HFFc6 (cell line): ENCODE results near the gene DFFB. TPM values are rescaled to one million over a fixed set of nuclear protein-coding genes. Genes with fewer than 3 reads are reported as not detected.

Experiments used
- DNase-seq: peaks from one replicate; pipeline ENCODE4 v3.0.0-alpha.2; 2018
- H3K27ac Mint-ChIP-seq: 2 replicates; pipeline ENCODE4 v1.8.0; 2020; ENCODE audit warnings: mild to moderate bottlenecking, mixed read lengths
- H3K27me3 Mint-ChIP-seq: 2 replicates; pipeline ENCODE4 v1.8.0; 2021; ENCODE audit warnings: mild to moderate bottlenecking, moderate library complexity, mixed read lengths; ENCODE audit not compliant: insufficient read depth
- H3K36me3 Mint-ChIP-seq: 2 replicates; pipeline ENCODE4 v1.8.0; 2021; ENCODE audit warnings: low read depth, mixed read lengths
- H3K4me1 Mint-ChIP-seq: 2 replicates; pipeline ENCODE4 v1.8.0; 2020; ENCODE audit warnings: low read depth, mixed read lengths
- H3K4me3 Mint-ChIP-seq: 2 replicates; pipeline ENCODE4 v1.8.0; 2020; ENCODE audit warnings: mild to moderate bottlenecking, moderate library complexity, mixed read lengths
- H3K9me3 Mint-ChIP-seq: 2 replicates; pipeline ENCODE4 v1.8.0; 2020; ENCODE audit warnings: mild to moderate bottlenecking, mixed read lengths
- total RNA-seq, 6 experiments: library from RNA; stranded (reverse); fragmentation: NEBNext Ultra II Directional; extraction: Animal tissue kit (Norgen Biotek cat#: 25700); gene quantifications; 2 replicates in 1 of 6; 3 replicates in 5 of 6; pipeline ENCODE4 v1.2.3, GENCODE V29; 2021
- TF ChIP-seq, protein P1 (sequence below): fragments of 200-600 bp; sonication (generic); IDR thresholded peaks from 2 replicates; pipeline ENCODE4 v1.5.0; 2021; ENCODE audit warnings: antibody characterized with exemption, mild to moderate bottlenecking

Gene DFFB
- total RNA-seq, 6 experiments from 2014 or later: 4.5 to 5.8 (median 5.2) TPM

- Mint-ChIP-seq H3K36me3 (no peaks in the 10 kb centered on the region), H3K9me3 (no peaks in the 10 kb centered on the region), H3K27ac (no peak overlapping the region), H3K4me1 (peaks cover 5% of the 10 kb centered on the region; the same call in 1 of the 2 replicates), H3K27me3 (peaks cover 5% of the 10 kb centered on the region), H3K4me3 (no peak overlapping the region)
- DNase-seq: no peak
- TF ChIP-seq, protein P1, sequence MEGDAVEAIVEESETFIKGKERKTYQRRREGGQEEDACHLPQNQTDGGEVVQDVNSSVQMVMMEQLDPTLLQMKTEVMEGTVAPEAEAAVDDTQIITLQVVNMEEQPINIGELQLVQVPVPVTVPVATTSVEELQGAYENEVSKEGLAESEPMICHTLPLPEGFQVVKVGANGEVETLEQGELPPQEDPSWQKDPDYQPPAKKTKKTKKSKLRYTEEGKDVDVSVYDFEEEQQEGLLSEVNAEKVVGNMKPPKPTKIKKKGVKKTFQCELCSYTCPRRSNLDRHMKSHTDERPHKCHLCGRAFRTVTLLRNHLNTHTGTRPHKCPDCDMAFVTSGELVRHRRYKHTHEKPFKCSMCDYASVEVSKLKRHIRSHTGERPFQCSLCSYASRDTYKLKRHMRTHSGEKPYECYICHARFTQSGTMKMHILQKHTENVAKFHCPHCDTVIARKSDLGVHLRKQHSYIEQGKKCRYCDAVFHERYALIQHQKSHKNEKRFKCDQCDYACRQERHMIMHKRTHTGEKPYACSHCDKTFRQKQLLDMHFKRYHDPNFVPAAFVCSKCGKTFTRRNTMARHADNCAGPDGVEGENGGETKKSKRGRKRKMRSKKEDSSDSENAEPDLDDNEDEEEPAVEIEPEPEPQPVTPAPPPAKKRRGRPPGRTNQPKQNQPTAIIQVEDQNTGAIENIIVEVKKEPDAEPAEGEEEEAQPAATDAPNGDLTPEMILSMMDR: no peak
These were observed 66.3 kb downstream of the DFFB start for GRCh38 chr1:3923378-3924185.

DNA sequence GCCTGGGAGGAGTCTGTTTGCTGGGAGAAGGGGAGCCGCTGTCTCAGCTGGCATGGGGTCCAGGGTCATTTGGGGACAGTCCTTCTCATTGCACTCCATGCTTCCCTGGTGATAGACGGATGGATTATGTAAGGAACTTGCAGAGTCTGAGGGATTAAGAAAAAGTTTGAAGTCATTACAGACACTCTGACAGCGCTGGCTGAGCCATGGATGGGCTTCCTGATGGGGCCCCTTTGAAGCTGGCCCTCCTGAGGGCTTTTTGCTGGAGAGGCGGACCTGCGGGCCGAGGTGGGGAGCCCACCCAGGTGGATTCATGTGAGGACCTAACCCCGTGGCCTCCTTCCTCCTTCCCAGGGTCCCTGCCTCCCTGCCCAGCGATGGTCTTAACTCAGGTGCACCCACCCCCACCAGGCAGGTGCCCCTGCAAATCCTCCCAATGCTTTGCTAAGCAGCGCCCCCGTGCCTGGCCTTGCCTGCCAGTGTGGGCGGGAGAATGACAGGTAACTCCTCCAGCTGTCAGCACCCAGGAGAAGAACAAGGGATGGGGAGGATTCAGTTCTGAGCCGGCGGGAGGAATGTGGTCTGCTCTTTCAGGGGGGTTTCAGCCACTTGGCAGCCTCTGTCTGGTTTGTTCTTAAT, 67.0 kb downstream of the DFFB start:
- no peak overlapping the region for H3K4me3 Mint-ChIP-seq
- H3K9me3 Mint-ChIP-seq: peaks cover 2% of the 10 kb centered on the region; the same call in 1 of the 2 replicates
- no peak overlapping the region for H3K27ac Mint-ChIP-seq
- H3K36me3 Mint-ChIP-seq: peaks cover 1% of the 10 kb centered on the region; the same call in 1 of the 2 replicates
- DNase-seq: no peak
- H3K4me1 Mint-ChIP-seq: peaks cover 5% of the 10 kb centered on the region; the same call in 1 of the 2 replicates
- H3K27me3 Mint-ChIP-seq: peaks cover 5% of the 10 kb centered on the region
- TF ChIP-seq, protein P1: no peak

- H3K4me3 Mint-ChIP-seq: no peak overlapping the region
- peaks cover 5% of the 10 kb centered on the region for H3K27me3 Mint-ChIP-seq
- no peak overlapping the region for H3K27ac Mint-ChIP-seq
- H3K9me3 Mint-ChIP-seq: peaks cover 4% of the 10 kb centered on the region; the same call in 1 of the 2 replicates
- no peak for DNase-seq
- H3K4me1 Mint-ChIP-seq: peaks cover 5% of the 10 kb centered on the region; the same call in 1 of the 2 replicates
- peaks cover 4% of the 10 kb centered on the region; the same call in 1 of the 2 replicates for H3K36me3 Mint-ChIP-seq
- TF ChIP-seq, protein P1: no peak
These were observed 67.5 kb downstream of the DFFB start for GRCh38 chr1:3924825-3925220.

DNA sequence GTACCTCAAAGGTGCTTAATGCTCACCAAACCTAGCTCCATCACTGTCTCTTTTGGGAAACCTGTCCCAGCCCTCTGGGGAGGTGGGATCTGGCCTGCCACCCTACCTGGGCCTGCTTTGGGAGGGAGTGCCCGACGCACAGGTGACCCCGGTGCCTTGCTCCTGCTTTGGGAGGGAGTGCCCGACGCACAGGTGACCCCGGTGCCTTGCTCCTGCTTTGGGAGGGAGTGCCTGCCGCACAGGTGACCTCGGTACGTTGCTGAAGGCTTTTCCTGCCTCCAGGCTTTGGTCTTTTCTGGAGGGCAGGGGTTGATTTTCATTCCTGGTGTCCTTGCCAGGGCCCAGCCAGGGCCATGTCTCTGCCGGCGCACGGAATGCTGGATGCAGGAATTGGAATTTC, 68.0 kb downstream of the DFFB start:
- H3K36me3 Mint-ChIP-seq: peaks cover 7% of the 10 kb centered on the region
- peaks cover 8% of the 10 kb centered on the region for H3K9me3 Mint-ChIP-seq
- TF ChIP-seq, protein P1: no peak
- peaks cover 5% of the 10 kb centered on the region for H3K27me3 Mint-ChIP-seq
- H3K4me1 Mint-ChIP-seq: peaks cover 5% of the 10 kb centered on the region; the same call in 1 of the 2 replicates
- no peak for DNase-seq
- no peak overlapping the region for H3K27ac Mint-ChIP-seq
- H3K4me3 Mint-ChIP-seq: no peak overlapping the region

- no peak for DNase-seq
- H3K9me3 Mint-ChIP-seq: peaks cover 13% of the 10 kb centered on the region
- peaks cover 5% of the 10 kb centered on the region for H3K27me3 Mint-ChIP-seq
- TF ChIP-seq, protein P1: no peak
- no peak overlapping the region for H3K27ac Mint-ChIP-seq
- peaks cover 5% of the 10 kb centered on the region; the same call in 1 of the 2 replicates for H3K4me1 Mint-ChIP-seq
- H3K36me3 Mint-ChIP-seq: peaks cover 11% of the 10 kb centered on the region
- H3K4me3 Mint-ChIP-seq: no peak overlapping the region
These were observed 68.5 kb downstream of the DFFB start for GRCh38 chr1:3925762-3926161.
